IMR-90 (cell line): ENCODE data around the gene SLC9A9. TPM values are rescaled to one million over a fixed set of nuclear protein-coding genes. Genes with fewer than 3 reads are reported as not detected.

Experiments used
- ATAC-seq: fragments of 200-7000 bp; cut with Tn5 transposase; 2 replicates; pipeline ENCODE4 v1.9.1; 2020; ENCODE audit warnings: low read depth, mild to moderate bottlenecking, moderate library complexity
- BruUV-seq: library from RNA; stranded (reverse); fragments of 400-500 nt; replicated peaks from 2 replicates; lab custom pipeline; 2021; lab: Mats Ljungman, UMichigan
- CTCF ChIA-PET: fragments of 300-600 bp; formaldehyde crosslinking; extraction: SDS; loops from one replicate; lab custom pipeline; 2021; ENCODE audit warnings: antibody characterized with exemption; lab: Yijun Ruan, JAX
- POLR2A ChIA-PET: fragments of 300-600 bp; sonication (Branson Sonifier 250); formaldehyde crosslinking; loops from one replicate; lab custom pipeline; 2022; ENCODE audit warnings: antibody characterized with exemption; ENCODE audit not compliant: unreplicated experiment; lab: Charles Lee
- DNase-seq: peaks from one replicate; pipeline ENCODE4 v3.0.0; 2013
- H2AFZ ChIP-seq: replicated peaks from 2 replicates; pipeline ENCODE3; 2013; ENCODE audit warnings: low read length, mild to moderate bottlenecking; ENCODE audit not compliant: poor library complexity
- H2AK5ac ChIP-seq: 2 replicates; pipeline ENCODE4 v1.6.1; 2013; ENCODE audit warnings: low read depth, low read length, inconsistent platforms
- H2AK9ac ChIP-seq: replicated peaks from 2 replicates; pipeline ENCODE3; 2013; ENCODE audit warnings: mild to moderate bottlenecking, low read depth, low read length, moderate library complexity; ENCODE audit not compliant: poor library complexity
- H2BK120ac ChIP-seq: 2 replicates; pipeline ENCODE4 v1.6.1; 2013; ENCODE audit warnings: low read depth, low read length, inconsistent platforms
- H2BK15ac ChIP-seq: 3 replicates; pipeline ENCODE4 v1.6.1; 2013; ENCODE audit warnings: low read depth, low read length, inconsistent platforms
- H2BK20ac ChIP-seq: 2 replicates; pipeline ENCODE4 v1.6.1; 2013; ENCODE audit warnings: low read depth, mild to moderate bottlenecking, inconsistent platforms, low read length, moderate library complexity
- H2BK5ac ChIP-seq: 2 replicates; pipeline ENCODE4 v1.6.1; 2013; ENCODE audit warnings: mild to moderate bottlenecking, low read depth, low read length, inconsistent platforms; ENCODE audit not compliant: poor library complexity, severe bottlenecking
- H3K14ac ChIP-seq: replicated peaks from 2 replicates; pipeline ENCODE4 v1.6.1; 2013; ENCODE audit warnings: low read depth, low read length, inconsistent platforms
- H3K18ac ChIP-seq: 2 replicates; pipeline ENCODE4 v1.6.1; 2013; ENCODE audit warnings: low read depth, low read length, control low read depth
- H3K23ac ChIP-seq: 2 replicates; pipeline ENCODE4 v1.6.1; 2013; ENCODE audit warnings: low read depth, low read length, inconsistent platforms
- H3K27ac ChIP-seq: 2 replicates; pipeline ENCODE4 v1.5.1; 2013; ENCODE audit warnings: mild to moderate bottlenecking, control low read depth, low read length; ENCODE audit not compliant: insufficient read depth
- H3K27me3 ChIP-seq: 2 replicates; pipeline ENCODE4 v1.6.1; 2013; ENCODE audit warnings: low read length; ENCODE audit not compliant: control insufficient read depth, insufficient read depth
- H3K36me3 ChIP-seq: 2 replicates; pipeline ENCODE4 v1.6.1; 2013; ENCODE audit warnings: low read length, mixed read lengths; ENCODE audit not compliant: control insufficient read depth, insufficient read depth
- H3K4ac ChIP-seq: 2 replicates; pipeline ENCODE4 v1.6.1; 2013; ENCODE audit warnings: low read depth, low read length, inconsistent platforms
- H3K4me1 ChIP-seq: 2 replicates; pipeline ENCODE4 v1.6.1; 2013; ENCODE audit warnings: low read length, mixed read lengths; ENCODE audit not compliant: control insufficient read depth, insufficient read depth
- H3K4me2 ChIP-seq: 2 replicates; pipeline ENCODE4 v1.6.1; 2013; ENCODE audit warnings: low read depth, mild to moderate bottlenecking, control low read depth, low read length, moderate library complexity
- H3K4me3 ChIP-seq: 2 replicates; pipeline ENCODE4 v1.5.1; 2013; ENCODE audit warnings: low read depth, mild to moderate bottlenecking, control low read depth, low read length, moderate library complexity; ENCODE audit not compliant: insufficient read depth
- H3K56ac ChIP-seq: 2 replicates; pipeline ENCODE4 v1.6.1; 2013; ENCODE audit warnings: low read length, inconsistent platforms; ENCODE audit not compliant: insufficient read depth; ENCODE audit errors: extremely low read depth
- H3K79me1 ChIP-seq, 2 experiments: 2 replicates each; pipeline ENCODE4 v1.6.1; 2013; ENCODE audit warnings: low read length in 2 of 2, inconsistent platforms in 1 of 2, low read depth in 1 of 2
- H3K9ac ChIP-seq: 2 replicates; pipeline ENCODE4 v1.6.1; 2013; ENCODE audit warnings: low read depth, low read length, control low read depth
- H3K9me1 ChIP-seq: 2 replicates; pipeline ENCODE4 v1.6.1; 2013; ENCODE audit warnings: low read length, inconsistent platforms; ENCODE audit not compliant: insufficient read depth
- H3K9me3 ChIP-seq: 2 replicates; pipeline ENCODE4 v1.6.1; 2013; ENCODE audit warnings: low read length; ENCODE audit not compliant: control insufficient read depth, insufficient read depth
- H4K20me1 ChIP-seq: 2 replicates; pipeline ENCODE4 v1.6.1; 2013; ENCODE audit warnings: low read length, inconsistent platforms; ENCODE audit not compliant: insufficient read depth
- H4K5ac ChIP-seq: 2 replicates; pipeline ENCODE4 v1.6.1; 2013; ENCODE audit warnings: mild to moderate bottlenecking, low read depth, low read length, control low read depth
- H4K8ac ChIP-seq, 2 experiments: 2 replicates each; pipeline ENCODE4 v1.6.1; 2013; ENCODE audit warnings: low read depth in 2 of 2, low read length in 2 of 2, control low read depth in 1 of 2, inconsistent platforms in 1 of 2
- H4K91ac ChIP-seq: 2 replicates; pipeline ENCODE4 v1.6.1; 2013; ENCODE audit warnings: low read depth, low read length, inconsistent platforms; ENCODE audit not compliant: insufficient read depth
- CEBPB ChIP-seq: IDR thresholded peaks from 2 replicates; pipeline ENCODE4 v1.6.1; 2012; ENCODE audit warnings: low read depth, low read length, improper control_type of control experiment
- SMC3 ChIP-seq: fragments of 150-350 bp; IDR thresholded peaks from 2 replicates; pipeline ENCODE4 v1.6.1; 2016; ENCODE audit warnings: low read depth, mild to moderate bottlenecking, antibody characterized with exemption, low read length, moderate library complexity
- WGBS, 2 experiments: methylation state at CpG; one replicate each; pipeline versions ENCODE4 v1.1.5 to v1.1.7; 2013; ENCODE audit warnings: missing lambda C conversion rate in 2 of 2; ENCODE audit not compliant: insufficient read length in 1 of 2; ENCODE audit errors: extremely low coverage in 2 of 2; 5-methylcytosine and 5-hydroxymethylcytosine counted together
- dilution Hi-C: fragments of 300-500 bp; cut with HindIII; formaldehyde crosslinking; loops from one replicate; pipeline ENCODE4 v1.14.3; 2018; ENCODE audit warnings: low sequenced_read_pairs; ENCODE audit not compliant: unreplicated experiment
- in situ Hi-C: fragments of 300-500 bp; cut with MboI; formaldehyde crosslinking; loops from 3 replicates; pipeline ENCODE4 v1.14.3; 2019; ENCODE audit warnings: low sequenced_read_pairs, inconsistent platforms, mixed read lengths
- intact Hi-C: fragments of 100-400 bp; cut with micrococcal nuclease; formaldehyde crosslinking; loops from 2 replicates; pipeline ENCODE4 v1.10.0; 2022
- polyA plus RNA-seq, 3 experiments: library from polyadenylated mRNA; depleted of rRNA; stranded (reverse); fragments of >200 nt; gene quantifications; 2 replicates each; pipeline ENCODE4 v1.2.3, GENCODE V29; 2012; ENCODE audit warnings: low replicate concordance in 1 of 3
- total RNA-seq: library from RNA; depleted of rRNA; stranded (reverse); fragments of >200 nt; gene quantifications from 2 replicates; pipeline ENCODE4 v1.2.3, GENCODE V29; 2012

SLC9A9 gene
- total and polyA plus RNA-seq, 2 of the 4 experiments (the other 2 are of a cell fraction), result 1.4 to 2.3 TPM

DNA sequence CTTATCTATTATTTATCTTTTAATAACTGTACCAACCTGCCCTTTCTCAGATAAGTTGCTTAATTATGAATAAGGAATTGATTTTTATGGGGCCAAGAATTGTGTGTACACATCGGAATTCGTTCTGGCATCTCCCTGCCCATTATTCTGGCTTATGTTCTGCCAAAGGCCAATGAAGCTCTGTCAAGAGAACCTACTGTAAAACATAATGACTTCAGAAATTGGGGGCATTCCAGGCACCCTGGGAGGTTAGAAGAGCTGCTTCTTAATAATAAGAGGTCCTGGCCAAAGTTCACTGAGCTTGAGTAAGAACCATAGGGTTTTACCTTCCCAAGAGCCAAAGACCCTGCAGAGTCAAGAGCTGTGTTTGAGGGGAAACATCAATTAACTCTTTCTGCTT is 261.7 kb downstream of the SLC9A9 start:
- Histone ChIP-seq H2BK5ac (no peak overlapping the region), H4K20me1 (no peaks in the 10 kb centered on the region), H2AK9ac (no peak overlapping the region), H3K4ac (no peak overlapping the region), H2BK15ac (no peak overlapping the region), H4K5ac (no peak overlapping the region), H3K27ac (no peak overlapping the region), H3K36me3 (no peaks in the 10 kb centered on the region), H2AK5ac (no peak overlapping the region), H3K23ac (no peak overlapping the region), H4K8ac (no peak overlapping the region), H2BK20ac (no peak overlapping the region), H2AFZ (no peak overlapping the region), H3K79me1 (no peaks in the 10 kb centered on the region), H2BK120ac (no peak overlapping the region), H3K14ac (no peak overlapping the region), H3K27me3 (no peaks in the 10 kb centered on the region), H3K9ac (no peak overlapping the region), H3K56ac (no peak overlapping the region), H3K4me2 (no peak overlapping the region), H3K4me1 (no peaks in the 10 kb centered on the region), H4K91ac (no peak overlapping the region), H3K18ac (no peak overlapping the region), H3K4me3 (no peak overlapping the region), H3K9me1 (no peaks in the 10 kb centered on the region), H3K9me3 (no peaks in the 10 kb centered on the region)
- CTCF ChIA-PET, result no interaction called here
- no TSS peak for BruUV-seq
- intact Hi-C loops, result no loop called here
- in situ Hi-C loops, result no loop called here
- dilution Hi-C loops, result no loop called here
- TF ChIP-seq SMC3 (no peak), CEBPB (no peak)
- ATAC-seq (no peak), DNase-seq (no peak)
- WGBS, 2 experiments, result no CpG with 5 or more reads among the region's 2 CpGs
- POLR2A ChIA-PET, result no interaction called here
